ENCODE data around the gene TBL1Y. TPM values are rescaled to one million over a fixed set of nuclear protein-coding genes. Genes with fewer than 3 reads are reported as not detected.

The TBL1Y gene
- total and polyA plus RNA-seq, 4 experiments from 2014 or later = not detected

GRCh38 chrY:6972271-6972887 lies 61.9 kb downstream of the TBL1Y start:
- no peaks in the 10 kb centered on the region for H3K27me3 ChIP-seq (ENCODE audit: insufficient read depth, low read length)
- H3K36me3 ChIP-seq (ENCODE audit: insufficient read depth, low read length) = no peaks in the 10 kb centered on the region
- POLR2A ChIA-PET (ENCODE audit: partially characterized antibody) = no interaction called here
- DNase-seq = no peak
- no peaks in the 10 kb centered on the region for H3K9me3 Mint-ChIP-seq
- no peaks in the 10 kb centered on the region for H3K9me3 ChIP-seq (ENCODE audit: control insufficient read depth in 1 of 2, low read length in 2 of 2)
- CTCF ChIA-PET (ENCODE audit: partially characterized antibody) = no interaction called here
- H3K36me3 Mint-ChIP-seq = no peaks in the 10 kb centered on the region
- intact Hi-C loops (cut with micrococcal nuclease) = no loop called here
- no peaks in the 10 kb centered on the region for H3K4me1 ChIP-seq (ENCODE audit: insufficient read depth, low read length)
- H3K4me3 Mint-ChIP-seq = no peak overlapping the region
- no peaks in the 10 kb centered on the region for H3K4me1 Mint-ChIP-seq
- no peak overlapping the region for H3K4me3 ChIP-seq (ENCODE audit: low read length in 2 of 2)
- no peak overlapping the region for H3K27ac ChIP-seq (ENCODE audit: low read depth, low read length)
- no peaks in the 10 kb centered on the region for H3K27me3 Mint-ChIP-seq
- H3K27ac Mint-ChIP-seq = no peak overlapping the region

DNA sequence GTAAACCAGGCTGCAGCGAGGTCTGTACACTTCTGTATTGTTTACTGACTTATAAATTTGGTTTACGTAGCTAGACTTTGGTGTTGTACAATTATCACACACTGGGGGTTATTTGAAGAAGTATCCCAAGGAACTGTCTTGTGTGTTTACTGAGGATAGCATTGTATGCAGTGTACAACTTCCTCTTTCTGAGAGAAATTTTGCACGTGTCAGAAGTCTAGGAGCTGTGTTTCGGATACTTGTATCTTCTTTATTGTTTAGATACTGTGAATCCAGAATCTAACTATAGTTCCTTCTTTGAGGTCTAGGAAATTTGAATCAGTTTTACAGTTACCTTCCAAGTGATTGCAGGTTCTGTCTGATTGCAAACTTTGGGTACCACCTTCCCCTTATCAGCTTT lies 64.5 kb downstream of the TBL1Y start:
- CTCF ChIA-PET (ENCODE audit: partially characterized antibody) = interaction anchor here (0.9 kb wide), 1 partner anchor 9 kb away, joined by 3 read pairs; no protein-coding TSS in a partner anchor
- Histone ChIP-seq H3K4me3 (ENCODE audit: low read length in 2 of 2) (no peak overlapping the region), H3K27me3 (ENCODE audit: insufficient read depth, low read length) (no peaks in the 10 kb centered on the region), H3K36me3 (ENCODE audit: insufficient read depth, low read length) (no peaks in the 10 kb centered on the region), H3K9me3 (ENCODE audit: control insufficient read depth in 1 of 2, low read length in 2 of 2) (no peaks in the 10 kb centered on the region), H3K27ac (ENCODE audit: low read depth, low read length) (no peak overlapping the region), H3K4me1 (ENCODE audit: insufficient read depth, low read length) (no peaks in the 10 kb centered on the region)
- intact Hi-C loops (cut with micrococcal nuclease) = no loop called here
- Mint-ChIP-seq H3K4me3 (no peak overlapping the region), H3K27ac (no peak overlapping the region), H3K9me3 (no peaks in the 10 kb centered on the region), H3K4me1 (no peaks in the 10 kb centered on the region), H3K27me3 (peaks cover 0 to 1% of the 10 kb centered on the region in 2 donors), H3K36me3 (no peaks in the 10 kb centered on the region)
- no peak for DNase-seq
- POLR2A ChIA-PET (ENCODE audit: partially characterized antibody) = no interaction called here

- Mint-ChIP-seq H3K9me3 (no peaks in the 10 kb centered on the region), H3K4me1 (no peaks in the 10 kb centered on the region), H3K36me3 (no peaks in the 10 kb centered on the region), H3K27ac (no peak overlapping the region), H3K27me3 (peaks cover 0 to 1% of the 10 kb centered on the region in 2 donors), H3K4me3 (no peak overlapping the region)
- Histone ChIP-seq H3K27ac (ENCODE audit: low read depth, low read length) (no peak overlapping the region), H3K9me3 (ENCODE audit: control insufficient read depth in 1 of 2, low read length in 2 of 2) (no peaks in the 10 kb centered on the region), H3K27me3 (ENCODE audit: insufficient read depth, low read length) (no peaks in the 10 kb centered on the region), H3K36me3 (ENCODE audit: insufficient read depth, low read length) (no peaks in the 10 kb centered on the region), H3K4me1 (ENCODE audit: insufficient read depth, low read length) (no peaks in the 10 kb centered on the region), H3K4me3 (ENCODE audit: low read length in 2 of 2) (no peak overlapping the region)
- POLR2A ChIA-PET (ENCODE audit: partially characterized antibody) = no interaction called here
- CTCF ChIA-PET (ENCODE audit: partially characterized antibody) = no interaction called here
- intact Hi-C loops (cut with micrococcal nuclease) = no loop called here
- DNase-seq = no peak
Observed at GRCh38 chrY:6977783-6978182, 67.3 kb downstream of the TBL1Y start.

DNA sequence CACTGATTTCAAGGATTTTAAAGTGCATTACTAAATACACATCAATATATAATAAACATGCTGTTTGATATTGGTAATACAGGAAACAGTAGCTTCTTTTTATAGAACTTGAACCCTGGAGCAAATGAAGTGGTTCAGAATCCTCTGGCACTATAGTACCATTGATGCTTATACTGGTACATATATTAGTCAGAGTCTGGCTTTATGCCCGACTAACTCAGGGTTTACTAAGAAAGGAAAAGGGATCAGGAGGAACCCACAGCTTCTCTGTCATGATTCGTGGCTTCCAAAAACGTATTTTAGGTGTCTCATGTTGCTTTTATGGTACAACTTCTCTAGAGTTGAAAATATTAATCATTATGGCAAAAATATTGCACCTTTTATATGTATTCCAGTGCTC lies 72.7 kb downstream of the TBL1Y start:
- Mint-ChIP-seq H3K4me3 (no peak overlapping the region), H3K27ac (no peak overlapping the region), H3K27me3 (peaks cover 0 to 1% of the 10 kb centered on the region in 2 donors), H3K4me1 (no peaks in the 10 kb centered on the region), H3K36me3 (no peaks in the 10 kb centered on the region), H3K9me3 (no peaks in the 10 kb centered on the region)
- Histone ChIP-seq H3K36me3 (ENCODE audit: insufficient read depth, low read length) (no peaks in the 10 kb centered on the region), H3K4me3 (ENCODE audit: low read length in 2 of 2) (no peak overlapping the region), H3K9me3 (ENCODE audit: control insufficient read depth in 1 of 2, low read length in 2 of 2) (no peaks in the 10 kb centered on the region), H3K27me3 (ENCODE audit: insufficient read depth, low read length) (no peaks in the 10 kb centered on the region), H3K27ac (ENCODE audit: low read depth, low read length) (no peak overlapping the region), H3K4me1 (ENCODE audit: insufficient read depth, low read length) (no peaks in the 10 kb centered on the region)
- POLR2A ChIA-PET (ENCODE audit: partially characterized antibody) = no interaction called here
- CTCF ChIA-PET (ENCODE audit: partially characterized antibody) = no interaction called here
- intact Hi-C loops (cut with micrococcal nuclease) = no loop called here
- DNase-seq = no peak

GRCh38 chrY:6987811-6988210 lies 77.3 kb downstream of the TBL1Y start:
- H3K27ac ChIP-seq (ENCODE audit: low read depth, low read length) = no peak overlapping the region
- Mint-ChIP-seq H3K4me1 (no peaks in the 10 kb centered on the region), H3K27me3 (no peaks in the 10 kb centered on the region), H3K9me3 (no peaks in the 10 kb centered on the region), H3K36me3 (no peaks in the 10 kb centered on the region), H3K4me3 (no peak overlapping the region), H3K27ac (no peak overlapping the region)
- H3K4me3 ChIP-seq (ENCODE audit: low read length in 2 of 2) = no peak overlapping the region
- no peaks in the 10 kb centered on the region for H3K4me1 ChIP-seq (ENCODE audit: insufficient read depth, low read length)
- no peak for DNase-seq
- no peaks in the 10 kb centered on the region for H3K9me3 ChIP-seq (ENCODE audit: control insufficient read depth in 1 of 2, low read length in 2 of 2)
- no peaks in the 10 kb centered on the region for H3K27me3 ChIP-seq (ENCODE audit: insufficient read depth, low read length)
- POLR2A ChIA-PET (ENCODE audit: partially characterized antibody) = no interaction called here
- intact Hi-C loops (cut with micrococcal nuclease) = no loop called here
- CTCF ChIA-PET (ENCODE audit: partially characterized antibody) = no interaction called here
- H3K36me3 ChIP-seq (ENCODE audit: insufficient read depth, low read length) = no peaks in the 10 kb centered on the region

GRCh38 chrY:6989886-6990620 lies 79.6 kb downstream of the TBL1Y start:
- intact Hi-C loops (cut with micrococcal nuclease) = no loop called here
- ChIA-PET CTCF (ENCODE audit: partially characterized antibody) (interaction anchor here (0.7 kb wide), 1 partner anchor 26 kb away, joined by 4 read pairs; no protein-coding TSS in a partner anchor), POLR2A (ENCODE audit: partially characterized antibody) (no interaction called here)
- no peaks in the 10 kb centered on the region for H3K4me1 Mint-ChIP-seq
- H3K27ac Mint-ChIP-seq = no peak overlapping the region
- H3K27me3 Mint-ChIP-seq = no peaks in the 10 kb centered on the region
- Histone ChIP-seq H3K4me1 (ENCODE audit: insufficient read depth, low read length) (no peaks in the 10 kb centered on the region), H3K4me3 (ENCODE audit: low read length in 2 of 2) (no peak overlapping the region), H3K27ac (ENCODE audit: low read depth, low read length) (no peak overlapping the region), H3K9me3 (ENCODE audit: control insufficient read depth in 1 of 2, low read length in 2 of 2) (no peaks in the 10 kb centered on the region), H3K27me3 (ENCODE audit: insufficient read depth, low read length) (no peaks in the 10 kb centered on the region), H3K36me3 (ENCODE audit: insufficient read depth, low read length) (no peaks in the 10 kb centered on the region)
- no peak for DNase-seq
- no peak overlapping the region for H3K4me3 Mint-ChIP-seq
- no peaks in the 10 kb centered on the region for H3K36me3 Mint-ChIP-seq
- no peaks in the 10 kb centered on the region for H3K9me3 Mint-ChIP-seq

DNA sequence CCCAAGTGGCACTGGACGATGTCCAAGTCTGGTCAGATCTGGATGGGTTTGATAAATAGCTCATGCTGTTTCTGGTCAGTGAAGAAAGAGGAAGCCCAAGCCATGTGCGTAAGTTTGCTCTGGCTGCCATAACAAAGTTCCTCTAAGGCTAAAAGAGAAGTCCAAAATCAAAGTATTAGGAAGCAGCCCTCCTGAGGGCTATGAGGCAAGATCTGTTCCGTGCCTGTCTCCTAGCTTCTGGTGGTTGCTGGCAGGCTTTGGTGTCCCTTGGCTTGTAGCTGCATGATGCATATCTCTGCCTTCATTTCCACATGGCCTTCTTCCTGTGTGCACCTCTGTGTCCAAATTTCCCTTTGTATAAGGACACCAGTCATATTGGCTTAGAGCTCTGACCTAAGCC lies 81.5 kb downstream of the TBL1Y start:
- no peak for DNase-seq
- no peaks in the 10 kb centered on the region for H3K9me3 ChIP-seq (ENCODE audit: control insufficient read depth in 1 of 2, low read length in 2 of 2)
- no peak overlapping the region for H3K27ac ChIP-seq (ENCODE audit: low read depth, low read length)
- no peaks in the 10 kb centered on the region for H3K36me3 ChIP-seq (ENCODE audit: insufficient read depth, low read length)
- POLR2A ChIA-PET (ENCODE audit: partially characterized antibody) = no interaction called here
- Mint-ChIP-seq H3K36me3 (no peaks in the 10 kb centered on the region), H3K4me3 (no peak overlapping the region), H3K4me1 (no peaks in the 10 kb centered on the region), H3K27me3 (no peaks in the 10 kb centered on the region), H3K9me3 (no peaks in the 10 kb centered on the region), H3K27ac (no peak overlapping the region)
- H3K4me1 ChIP-seq (ENCODE audit: insufficient read depth, low read length) = no peaks in the 10 kb centered on the region
- no peaks in the 10 kb centered on the region for H3K27me3 ChIP-seq (ENCODE audit: insufficient read depth, low read length)
- no peak overlapping the region for H3K4me3 ChIP-seq (ENCODE audit: low read length in 2 of 2)
- CTCF ChIA-PET (ENCODE audit: partially characterized antibody) = no interaction called here
- intact Hi-C loops (cut with micrococcal nuclease) = no loop called here
